HepG2 (cell line): ENCODE results near the gene HES7.
"Not testable (repeated sequence)": the region's sequence is repeated elsewhere in the genome, so short reads cannot be mapped to it uniquely, and the experiment has no call there.

ENCODE experiments used
- JUND ChIP-seq: sonication (generic); formaldehyde crosslinking; IDR thresholded peaks from 2 replicates; pipeline ENCODE4 v1.8.0; 2022; ENCODE audit warnings: mild to moderate bottlenecking, missing genetic modification reagents
- KDM5B ChIP-seq: sonication (generic); formaldehyde crosslinking; IDR thresholded peaks from 2 replicates; pipeline ENCODE4 v1.4.0; 2020; ENCODE audit warnings: missing genetic modification reagents, mild to moderate bottlenecking, borderline replicate concordance
- POLR2A ChIP-seq, 2 experiments: IDR thresholded peaks; 2 replicates each; pipeline ENCODE4 v1.6.1; 2011; ENCODE audit warnings: low read depth in 2 of 2, low read length in 2 of 2, mild to moderate bottlenecking in 1 of 2, moderate library complexity in 1 of 2; ENCODE audit not compliant: insufficient read depth in 1 of 2
- POLR2AphosphoS2 ChIP-seq: IDR thresholded peaks from 2 replicates; pipeline ENCODE4 v1.6.1; 2011; ENCODE audit warnings: low read depth, low read length, improper control_type of control experiment
- POLR2AphosphoS5 ChIP-seq: IDR thresholded peaks from 2 replicates; pipeline ENCODE4 v1.6.1; 2012; ENCODE audit warnings: low read depth, low read length
- ZNF672 ChIP-seq: sonication (generic); formaldehyde crosslinking; IDR thresholded peaks from 2 replicates; pipeline ENCODE4 v1.8.1; 2022; ENCODE audit warnings: missing genetic modification reagents
- TF ChIP-seq, protein P1 (sequence below): sonication (generic); formaldehyde crosslinking; IDR thresholded peaks from 2 replicates; pipeline ENCODE4 v1.4.0; 2020; ENCODE audit warnings: missing genetic modification reagents
- TF ChIP-seq, protein P2 (sequence below): sonication (generic); formaldehyde crosslinking; IDR thresholded peaks from 2 replicates; pipeline ENCODE4 v1.4.0; 2020; ENCODE audit warnings: missing genetic modification reagents

DNA sequence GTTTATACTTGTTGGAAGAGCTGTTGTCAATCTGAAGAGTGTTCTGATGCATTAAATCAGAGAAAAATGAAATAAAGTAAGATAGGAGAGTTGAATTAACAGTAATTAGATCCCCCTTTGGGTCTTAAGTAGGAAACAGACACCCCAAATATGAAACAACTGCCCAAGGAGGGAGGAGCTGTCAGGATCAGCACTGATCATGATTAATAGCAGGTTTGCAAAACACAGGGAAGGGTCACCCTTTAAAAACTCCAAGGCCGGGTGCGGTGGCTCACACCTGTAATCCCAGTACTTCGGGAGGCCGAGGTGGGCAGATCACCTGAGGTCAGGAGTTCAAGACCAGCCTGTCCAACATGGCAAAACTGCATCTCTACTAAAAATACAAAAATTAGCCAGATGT is 16.9 kb downstream of the HES7 start:
- TF ChIP-seq POLR2AphosphoS2; JUND; ZNF672 (CRISPR knock-in tag); POLR2A (IDR thresholded peaks at IDR 0.05; ENCODE audit: insufficient read depth in 1 of 2, low read depth in 2 of 2, low read length in 2 of 2); POLR2AphosphoS5; KDM5B (CRISPR knock-in tag): not testable (repeated sequence)
- TF ChIP-seq, protein P1, sequence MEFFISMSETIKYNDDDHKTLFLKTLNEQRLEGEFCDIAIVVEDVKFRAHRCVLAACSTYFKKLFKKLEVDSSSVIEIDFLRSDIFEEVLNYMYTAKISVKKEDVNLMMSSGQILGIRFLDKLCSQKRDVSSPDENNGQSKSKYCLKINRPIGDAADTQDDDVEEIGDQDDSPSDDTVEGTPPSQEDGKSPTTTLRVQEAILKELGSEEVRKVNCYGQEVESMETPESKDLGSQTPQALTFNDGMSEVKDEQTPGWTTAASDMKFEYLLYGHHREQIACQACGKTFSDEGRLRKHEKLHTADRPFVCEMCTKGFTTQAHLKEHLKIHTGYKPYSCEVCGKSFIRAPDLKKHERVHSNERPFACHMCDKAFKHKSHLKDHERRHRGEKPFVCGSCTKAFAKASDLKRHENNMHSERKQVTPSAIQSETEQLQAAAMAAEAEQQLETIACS, result not testable (repeated sequence)
- TF ChIP-seq, protein P2, sequence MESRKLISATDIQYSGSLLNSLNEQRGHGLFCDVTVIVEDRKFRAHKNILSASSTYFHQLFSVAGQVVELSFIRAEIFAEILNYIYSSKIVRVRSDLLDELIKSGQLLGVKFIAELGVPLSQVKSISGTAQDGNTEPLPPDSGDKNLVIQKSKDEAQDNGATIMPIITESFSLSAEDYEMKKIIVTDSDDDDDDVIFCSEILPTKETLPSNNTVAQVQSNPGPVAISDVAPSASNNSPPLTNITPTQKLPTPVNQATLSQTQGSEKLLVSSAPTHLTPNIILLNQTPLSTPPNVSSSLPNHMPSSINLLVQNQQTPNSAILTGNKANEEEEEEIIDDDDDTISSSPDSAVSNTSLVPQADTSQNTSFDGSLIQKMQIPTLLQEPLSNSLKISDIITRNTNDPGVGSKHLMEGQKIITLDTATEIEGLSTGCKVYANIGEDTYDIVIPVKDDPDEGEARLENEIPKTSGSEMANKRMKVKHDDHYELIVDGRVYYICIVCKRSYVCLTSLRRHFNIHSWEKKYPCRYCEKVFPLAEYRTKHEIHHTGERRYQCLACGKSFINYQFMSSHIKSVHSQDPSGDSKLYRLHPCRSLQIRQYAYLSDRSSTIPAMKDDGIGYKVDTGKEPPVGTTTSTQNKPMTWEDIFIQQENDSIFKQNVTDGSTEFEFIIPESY (CRISPR knock-in tag), result not testable (repeated sequence)
